Measurements from ENCODE around the gene PFKL.

GRCh38 chr21:44286716-44287632 lies 12.9 kb upstream of the PFKL start:
- TF ChIP-seq POLR2A (IDR thresholded peaks at IDR 0.05) (no peak), CTCF (IDR thresholded peaks at IDR 0.05) (no peak)

All from adrenal gland (tissue), 5 donors.